ENCODE data around the gene FARP1. TPM values are rescaled to one million over a fixed set of nuclear protein-coding genes. Genes with fewer than 3 reads are reported as not detected.

Gene FARP1
- total RNA-seq, 1 donor from 2014 or later: 278 TPM

GRCh38 chr13:98429531-98429930, 286.6 kb downstream of the FARP1 start:
- peaks cover 36% of the 10 kb centered on the region for H3K36me3 Mint-ChIP-seq (ENCODE audit: insufficient read depth)

DNA sequence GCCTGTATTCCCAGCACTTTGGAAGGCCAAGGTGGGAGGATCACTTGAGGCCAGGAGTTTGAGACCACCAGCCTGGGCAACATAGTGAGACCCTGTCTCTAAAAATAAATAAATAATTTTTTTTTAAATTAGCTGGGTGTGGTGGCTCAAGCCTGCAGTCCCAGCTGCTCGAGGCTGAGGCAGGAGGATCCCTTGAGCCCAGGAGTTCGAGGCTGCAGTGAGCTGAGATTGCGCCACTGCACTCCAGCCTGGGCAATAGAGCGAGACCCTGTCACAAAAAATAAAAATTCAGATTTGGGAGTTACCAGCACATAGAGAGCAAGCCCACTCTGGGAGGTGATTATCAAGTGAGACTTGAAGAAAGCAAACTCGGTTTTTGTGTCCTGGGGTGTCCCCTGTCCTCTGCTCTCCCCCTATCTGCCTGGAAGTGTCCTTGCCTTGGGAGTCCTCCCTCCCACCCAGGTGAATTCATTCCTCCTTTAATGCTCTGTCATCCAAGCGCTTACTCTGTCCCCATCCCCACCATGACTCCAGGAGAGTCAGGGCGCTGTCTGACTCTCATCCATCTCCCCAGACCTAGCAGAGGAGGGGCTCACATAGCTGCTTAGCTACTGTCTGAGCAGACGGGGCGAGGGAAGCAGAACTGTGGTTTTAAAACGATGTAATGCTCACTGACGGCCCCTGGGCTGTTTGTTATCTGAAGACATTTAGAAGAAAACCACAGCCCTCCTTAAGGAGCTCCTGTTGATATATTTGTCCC, 287.3 kb downstream of the FARP1 start:
- Mint-ChIP-seq H3K9me3 (ENCODE audit: low read depth) (no peaks in the 10 kb centered on the region), H3K27ac (peak overlapping the region; percentile 80), H3K27me3 (no peaks in the 10 kb centered on the region), H3K36me3 (ENCODE audit: insufficient read depth) (peaks cover 31% of the 10 kb centered on the region), H3K4me1 (ENCODE audit: low read depth) (peaks cover 12% of the 10 kb centered on the region), H3K4me3 (ENCODE audit: low read depth) (no peak overlapping the region)
- DNase-seq (ENCODE audit: low spot score, unreplicated experiment): no peak
- no peak for TF ChIP-seq CTCF (IDR thresholded peaks at IDR 0.05; ENCODE audit: unreplicated experiment)

More at GRCh38 chr13:98429531-98429930, 286.6 kb downstream of the FARP1 start:
- H3K4me1 Mint-ChIP-seq (ENCODE audit: low read depth): peaks cover 12% of the 10 kb centered on the region
- H3K9me3 Mint-ChIP-seq (ENCODE audit: low read depth): no peaks in the 10 kb centered on the region
- H3K27ac Mint-ChIP-seq: peak overlapping the region; percentile 24
- H3K4me3 Mint-ChIP-seq (ENCODE audit: low read depth): no peak overlapping the region
- TF ChIP-seq CTCF (IDR thresholded peaks at IDR 0.05; ENCODE audit: unreplicated experiment): no peak
- no peaks in the 10 kb centered on the region for H3K27me3 Mint-ChIP-seq
- DNase-seq (ENCODE audit: low spot score, unreplicated experiment): no peak

GRCh38 chr13:98432638-98433037, 289.7 kb downstream of the FARP1 start:
- no peak for DNase-seq (ENCODE audit: low spot score, unreplicated experiment)
- H3K9me3 Mint-ChIP-seq (ENCODE audit: low read depth): no peaks in the 10 kb centered on the region
- H3K4me1 Mint-ChIP-seq (ENCODE audit: low read depth): peaks cover 12% of the 10 kb centered on the region
- H3K27me3 Mint-ChIP-seq: no peaks in the 10 kb centered on the region
- peaks cover 34% of the 10 kb centered on the region for H3K36me3 Mint-ChIP-seq (ENCODE audit: insufficient read depth)
- H3K4me3 Mint-ChIP-seq (ENCODE audit: low read depth): no peak overlapping the region
- peak overlapping the region; percentile 73 for H3K27ac Mint-ChIP-seq
- no peak for TF ChIP-seq CTCF (IDR thresholded peaks at IDR 0.05; ENCODE audit: unreplicated experiment)

GRCh38 chr13:98433654-98434053, 290.8 kb downstream of the FARP1 start:
- peak overlapping the region; percentile 63 for H3K27ac Mint-ChIP-seq
- no peak for TF ChIP-seq CTCF (IDR thresholded peaks at IDR 0.05; ENCODE audit: unreplicated experiment)
- no peak overlapping the region for H3K4me3 Mint-ChIP-seq (ENCODE audit: low read depth)
- no peak for DNase-seq (ENCODE audit: low spot score, unreplicated experiment)
- H3K4me1 Mint-ChIP-seq (ENCODE audit: low read depth): peaks cover 10% of the 10 kb centered on the region
- H3K9me3 Mint-ChIP-seq (ENCODE audit: low read depth): no peaks in the 10 kb centered on the region
- no peaks in the 10 kb centered on the region for H3K27me3 Mint-ChIP-seq
- peaks cover 30% of the 10 kb centered on the region for H3K36me3 Mint-ChIP-seq (ENCODE audit: insufficient read depth)

- no peak for DNase-seq (ENCODE audit: low spot score, unreplicated experiment)
- no peak overlapping the region for H3K4me3 Mint-ChIP-seq (ENCODE audit: low read depth)
- peak overlapping the region; percentile 63 for H3K27ac Mint-ChIP-seq
Observed at GRCh38 chr13:98434060-98434459, 291.2 kb downstream of the FARP1 start.

More at GRCh38 chr13:98434060-98434459, 291.2 kb downstream of the FARP1 start:
- TF ChIP-seq CTCF (IDR thresholded peaks at IDR 0.05; ENCODE audit: unreplicated experiment): no peak
- H3K36me3 Mint-ChIP-seq (ENCODE audit: insufficient read depth): peaks cover 28% of the 10 kb centered on the region
- H3K4me1 Mint-ChIP-seq (ENCODE audit: low read depth): peaks cover 8% of the 10 kb centered on the region
- no peaks in the 10 kb centered on the region for H3K9me3 Mint-ChIP-seq (ENCODE audit: low read depth)
- H3K27me3 Mint-ChIP-seq: no peaks in the 10 kb centered on the region
